GM12891 (cell line): ENCODE measurements around the gene MFNG.

Experiments used
- POLR2A ChIP-seq: IDR thresholded peaks from 2 replicates; pipeline ENCODE4 v1.6.1; 2011; ENCODE audit warnings: low read depth, low read length, control low read depth
- POLR2AphosphoS5 ChIP-seq: IDR thresholded peaks from 2 replicates; pipeline ENCODE4 v1.6.1; 2011; ENCODE audit warnings: low read depth, low read length, control low read depth
- TAF1 ChIP-seq: IDR thresholded peaks from 2 replicates; pipeline ENCODE4 v1.6.1; 2011; ENCODE audit warnings: low read depth, low read length, control low read depth

DNA sequence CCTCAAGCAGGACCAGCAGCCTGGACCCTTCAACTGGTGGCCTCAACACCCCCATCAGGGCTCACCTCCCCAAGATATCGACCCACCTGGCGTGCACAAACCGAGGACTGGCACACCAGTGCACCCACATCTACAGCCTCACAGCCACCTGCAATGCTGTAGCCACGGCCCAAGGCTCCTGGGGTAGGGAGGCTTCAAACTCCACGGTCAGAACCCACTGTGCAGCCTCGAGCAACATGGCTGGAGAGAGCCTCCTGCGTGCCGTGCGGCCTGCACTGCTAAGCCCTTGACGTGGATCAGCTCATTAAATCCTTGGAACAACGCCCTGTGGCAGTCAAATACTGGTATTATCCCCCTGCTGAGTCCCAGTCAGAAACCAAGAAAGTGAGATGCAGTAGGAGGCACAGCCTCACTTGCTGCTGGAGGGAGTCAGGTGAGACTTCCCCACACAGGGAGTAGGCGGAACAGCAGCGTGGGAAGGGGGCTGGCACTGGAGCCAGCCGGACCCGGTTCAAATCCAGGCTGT, 28.4 kb upstream of the MFNG start:
- no peak for TF ChIP-seq POLR2AphosphoS5
- no peak for TF ChIP-seq POLR2A
- TF ChIP-seq TAF1, result no peak
